Measurements from ENCODE around the gene IKBIP.

- TF ChIP-seq EP300 (IDR thresholded peaks at IDR 0.05) = no peak
- TF ChIP-seq POLR2A (IDR thresholded peaks at IDR 0.05) = no peak
- TF ChIP-seq CTCF (IDR thresholded peaks at IDR 0.05) = no peak
- no peak for TF ChIP-seq POLR2AphosphoS5 (IDR thresholded peaks at IDR 0.05)
These were observed 46.8 kb upstream of the IKBIP start for GRCh38 chr12:98691351-98691750.

All from sigmoid colon (tissue), 4 donors.